ENCODE measurements around the gene THRB.

THRB gene

DNA sequence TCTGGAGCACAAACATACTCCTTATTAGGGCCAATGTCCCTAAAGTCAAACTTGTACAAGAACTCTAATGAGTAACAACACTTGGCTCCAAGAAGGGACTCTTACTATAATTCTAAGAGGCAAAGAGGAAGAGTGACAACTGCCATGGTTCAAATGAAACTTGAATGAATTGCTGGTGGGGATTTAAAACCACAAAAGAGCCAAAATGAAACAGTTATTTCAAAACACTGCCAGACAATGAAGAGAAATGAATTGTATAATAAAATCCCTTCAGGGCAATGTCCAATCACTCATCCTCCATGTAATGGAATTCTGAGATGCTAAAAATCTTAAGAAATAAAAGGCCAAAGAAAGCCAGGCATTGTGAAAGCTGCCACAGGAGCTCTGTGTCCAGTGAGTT is 14.2 kb downstream of the THRB start:
- CTCF ChIA-PET: interaction anchor here (1.2 kb wide), 1 partner anchor 11 kb away, joined by 3 read pairs; no protein-coding TSS in a partner anchor
- Histone ChIP-seq H3K9me3 (ENCODE audit: control insufficient read depth, insufficient read depth, low read depth, low read length) (no peaks in the 10 kb centered on the region), H3K36me3 (ENCODE audit: control insufficient read depth in 2 of 2, insufficient read depth in 1 of 2, low read length in 2 of 2) (no peaks in the 10 kb centered on the region), H3K4me1 (ENCODE audit: control insufficient read depth, insufficient read depth, low read length) (0 out of 2 replicates have a peak, but pooled peaks cover 10% of the 10 kb centered on the region), H3K27ac (ENCODE audit: extremely low read depth, low read depth, low read length) (no peak overlapping the region), H3K4me3 (ENCODE audit: low read depth, low read length) (no peak overlapping the region)
- POLR2A ChIA-PET: no interaction called here
- TF ChIP-seq, protein P1, sequence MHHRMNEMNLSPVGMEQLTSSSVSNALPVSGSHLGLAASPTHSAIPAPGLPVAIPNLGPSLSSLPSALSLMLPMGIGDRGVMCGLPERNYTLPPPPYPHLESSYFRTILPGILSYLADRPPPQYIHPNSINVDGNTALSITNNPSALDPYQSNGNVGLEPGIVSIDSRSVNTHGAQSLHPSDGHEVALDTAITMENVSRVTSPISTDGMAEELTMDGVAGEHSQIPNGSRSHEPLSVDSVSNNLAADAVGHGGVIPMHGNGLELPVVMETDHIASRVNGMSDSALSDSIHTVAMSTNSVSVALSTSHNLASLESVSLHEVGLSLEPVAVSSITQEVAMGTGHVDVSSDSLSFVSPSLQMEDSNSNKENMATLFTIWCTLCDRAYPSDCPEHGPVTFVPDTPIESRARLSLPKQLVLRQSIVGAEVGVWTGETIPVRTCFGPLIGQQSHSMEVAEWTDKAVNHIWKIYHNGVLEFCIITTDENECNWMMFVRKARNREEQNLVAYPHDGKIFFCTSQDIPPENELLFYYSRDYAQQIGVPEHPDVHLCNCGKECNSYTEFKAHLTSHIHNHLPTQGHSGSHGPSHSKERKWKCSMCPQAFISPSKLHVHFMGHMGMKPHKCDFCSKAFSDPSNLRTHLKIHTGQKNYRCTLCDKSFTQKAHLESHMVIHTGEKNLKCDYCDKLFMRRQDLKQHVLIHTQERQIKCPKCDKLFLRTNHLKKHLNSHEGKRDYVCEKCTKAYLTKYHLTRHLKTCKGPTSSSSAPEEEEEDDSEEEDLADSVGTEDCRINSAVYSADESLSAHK (tag by site-specific recombination; IDR thresholded peaks at IDR 0.05): peak; percentile 52; the same call in 1 of the 2 replicates
- no peak for TF ChIP-seq ZNF133 (tag by site-specific recombination; IDR thresholded peaks at IDR 0.05)

DNA sequence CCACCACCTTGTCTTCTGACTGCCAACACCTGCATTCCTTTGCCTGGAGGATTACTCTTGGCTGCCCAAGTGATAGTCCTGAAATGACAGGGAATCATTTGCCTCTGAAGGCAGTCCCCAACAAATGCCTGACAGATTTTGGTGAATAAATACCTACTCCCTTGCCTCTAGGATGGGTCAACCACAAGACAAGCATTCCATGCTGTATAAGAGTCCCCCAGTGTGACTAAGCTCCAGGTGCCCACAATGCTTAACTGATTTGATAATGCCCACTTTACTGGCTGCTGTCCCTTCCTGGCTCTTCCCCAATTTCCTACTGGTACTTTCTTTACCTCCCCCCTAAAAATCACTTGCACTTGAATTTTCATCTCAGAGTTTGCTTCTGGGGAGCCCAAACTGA is 14.8 kb downstream of the THRB start:
- TF ChIP-seq ZNF335 (tag by site-specific recombination; conservative IDR thresholded peaks at IDR 0.05) (peak; percentile 28), ZNF654 (tag by site-specific recombination; IDR thresholded peaks at IDR 0.05; ENCODE audit: low read depth) (no peak), ZNF777 (tag by site-specific recombination; IDR thresholded peaks at IDR 0.05; ENCODE audit: borderline replicate concordance) (no peak), MYNN (tag by site-specific recombination; IDR thresholded peaks at IDR 0.05; ENCODE audit: borderline replicate concordance) (0 out of 2 replicates have a peak, but pooled peaks have one; percentile 29), ZNF548 (tag by site-specific recombination; IDR thresholded peaks at IDR 0.05) (no peak), ZNF837 (tag by site-specific recombination; IDR thresholded peaks at IDR 0.05) (no peak)
- TF ChIP-seq, protein P2, sequence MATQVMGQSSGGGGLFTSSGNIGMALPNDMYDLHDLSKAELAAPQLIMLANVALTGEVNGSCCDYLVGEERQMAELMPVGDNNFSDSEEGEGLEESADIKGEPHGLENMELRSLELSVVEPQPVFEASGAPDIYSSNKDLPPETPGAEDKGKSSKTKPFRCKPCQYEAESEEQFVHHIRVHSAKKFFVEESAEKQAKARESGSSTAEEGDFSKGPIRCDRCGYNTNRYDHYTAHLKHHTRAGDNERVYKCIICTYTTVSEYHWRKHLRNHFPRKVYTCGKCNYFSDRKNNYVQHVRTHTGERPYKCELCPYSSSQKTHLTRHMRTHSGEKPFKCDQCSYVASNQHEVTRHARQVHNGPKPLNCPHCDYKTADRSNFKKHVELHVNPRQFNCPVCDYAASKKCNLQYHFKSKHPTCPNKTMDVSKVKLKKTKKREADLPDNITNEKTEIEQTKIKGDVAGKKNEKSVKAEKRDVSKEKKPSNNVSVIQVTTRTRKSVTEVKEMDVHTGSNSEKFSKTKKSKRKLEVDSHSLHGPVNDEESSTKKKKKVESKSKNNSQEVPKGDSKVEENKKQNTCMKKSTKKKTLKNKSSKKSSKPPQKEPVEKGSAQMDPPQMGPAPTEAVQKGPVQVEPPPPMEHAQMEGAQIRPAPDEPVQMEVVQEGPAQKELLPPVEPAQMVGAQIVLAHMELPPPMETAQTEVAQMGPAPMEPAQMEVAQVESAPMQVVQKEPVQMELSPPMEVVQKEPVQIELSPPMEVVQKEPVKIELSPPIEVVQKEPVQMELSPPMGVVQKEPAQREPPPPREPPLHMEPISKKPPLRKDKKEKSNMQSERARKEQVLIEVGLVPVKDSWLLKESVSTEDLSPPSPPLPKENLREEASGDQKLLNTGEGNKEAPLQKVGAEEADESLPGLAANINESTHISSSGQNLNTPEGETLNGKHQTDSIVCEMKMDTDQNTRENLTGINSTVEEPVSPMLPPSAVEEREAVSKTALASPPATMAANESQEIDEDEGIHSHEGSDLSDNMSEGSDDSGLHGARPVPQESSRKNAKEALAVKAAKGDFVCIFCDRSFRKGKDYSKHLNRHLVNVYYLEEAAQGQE (tag by site-specific recombination; IDR thresholded peaks at IDR 0.05): 0 out of 2 replicates have a peak, but pooled peaks have one; percentile 31
- no peaks in the 10 kb centered on the region for H3K9me3 ChIP-seq (ENCODE audit: control insufficient read depth, insufficient read depth, low read depth, low read length)
- 0 out of 2 replicates have a peak, but pooled peaks cover 10% of the 10 kb centered on the region for H3K4me1 ChIP-seq (ENCODE audit: control insufficient read depth, insufficient read depth, low read length)
- POLR2A ChIA-PET: no interaction called here
- no peak overlapping the region for H3K4me3 ChIP-seq (ENCODE audit: low read depth, low read length)
- no peaks in the 10 kb centered on the region for H3K36me3 ChIP-seq (ENCODE audit: control insufficient read depth in 2 of 2, insufficient read depth in 1 of 2, low read length in 2 of 2)
- no peak overlapping the region for H3K27ac ChIP-seq (ENCODE audit: extremely low read depth, low read depth, low read length)
- CTCF ChIA-PET: interaction anchor here (1.2 kb wide), 1 partner anchor 10 kb away, joined by 3 read pairs; no protein-coding TSS in a partner anchor

DNA sequence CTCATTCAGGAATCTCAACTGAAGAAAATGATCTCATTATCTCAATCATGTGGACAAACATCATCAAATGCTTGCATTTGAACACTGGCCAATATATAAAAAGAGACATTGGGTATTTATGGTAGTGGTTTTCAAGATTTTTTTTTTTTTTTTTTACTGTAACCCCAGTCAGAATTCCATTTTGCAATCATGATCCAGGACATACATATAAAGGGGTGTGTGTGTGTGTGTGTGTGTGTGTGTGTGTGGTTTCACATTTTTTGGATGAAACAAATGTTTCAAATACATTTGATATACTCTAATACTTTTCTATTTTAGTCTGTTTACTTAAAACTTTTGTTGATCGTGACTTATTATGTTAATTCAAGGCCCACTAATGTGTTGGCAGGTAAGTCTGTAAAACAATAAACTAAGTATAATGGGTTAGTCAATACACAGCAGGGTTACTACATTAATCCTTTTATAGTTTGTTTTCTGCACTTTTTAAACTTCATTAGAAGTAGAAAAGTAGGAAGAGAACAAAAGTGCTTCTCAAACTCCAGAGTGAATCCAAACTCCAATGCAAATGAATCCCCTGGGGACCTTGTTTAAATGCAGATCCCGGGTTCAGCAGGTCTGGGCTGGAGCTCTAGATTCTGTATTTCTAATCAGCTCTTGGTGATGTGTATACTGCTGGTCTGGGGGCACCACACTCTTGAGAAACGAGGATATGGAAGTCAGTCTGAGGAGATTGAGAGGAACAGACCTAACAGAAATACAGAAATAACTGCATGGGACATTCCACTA is 17.6 kb downstream of the THRB start:
- POLR2A ChIA-PET: no interaction called here
- 0 out of 2 replicates have a peak, but pooled peaks cover 10% of the 10 kb centered on the region for H3K4me1 ChIP-seq (ENCODE audit: control insufficient read depth, insufficient read depth, low read length)
- no peak overlapping the region for H3K27ac ChIP-seq (ENCODE audit: extremely low read depth, low read depth, low read length)
- no peaks in the 10 kb centered on the region for H3K36me3 ChIP-seq (ENCODE audit: control insufficient read depth in 2 of 2, insufficient read depth in 1 of 2, low read length in 2 of 2)
- H3K4me3 ChIP-seq (ENCODE audit: low read depth, low read length): no peak overlapping the region
- CTCF ChIA-PET: no interaction called here
- H3K9me3 ChIP-seq (ENCODE audit: control insufficient read depth, insufficient read depth, low read depth, low read length): no peaks in the 10 kb centered on the region
- TF ChIP-seq, protein P3, sequence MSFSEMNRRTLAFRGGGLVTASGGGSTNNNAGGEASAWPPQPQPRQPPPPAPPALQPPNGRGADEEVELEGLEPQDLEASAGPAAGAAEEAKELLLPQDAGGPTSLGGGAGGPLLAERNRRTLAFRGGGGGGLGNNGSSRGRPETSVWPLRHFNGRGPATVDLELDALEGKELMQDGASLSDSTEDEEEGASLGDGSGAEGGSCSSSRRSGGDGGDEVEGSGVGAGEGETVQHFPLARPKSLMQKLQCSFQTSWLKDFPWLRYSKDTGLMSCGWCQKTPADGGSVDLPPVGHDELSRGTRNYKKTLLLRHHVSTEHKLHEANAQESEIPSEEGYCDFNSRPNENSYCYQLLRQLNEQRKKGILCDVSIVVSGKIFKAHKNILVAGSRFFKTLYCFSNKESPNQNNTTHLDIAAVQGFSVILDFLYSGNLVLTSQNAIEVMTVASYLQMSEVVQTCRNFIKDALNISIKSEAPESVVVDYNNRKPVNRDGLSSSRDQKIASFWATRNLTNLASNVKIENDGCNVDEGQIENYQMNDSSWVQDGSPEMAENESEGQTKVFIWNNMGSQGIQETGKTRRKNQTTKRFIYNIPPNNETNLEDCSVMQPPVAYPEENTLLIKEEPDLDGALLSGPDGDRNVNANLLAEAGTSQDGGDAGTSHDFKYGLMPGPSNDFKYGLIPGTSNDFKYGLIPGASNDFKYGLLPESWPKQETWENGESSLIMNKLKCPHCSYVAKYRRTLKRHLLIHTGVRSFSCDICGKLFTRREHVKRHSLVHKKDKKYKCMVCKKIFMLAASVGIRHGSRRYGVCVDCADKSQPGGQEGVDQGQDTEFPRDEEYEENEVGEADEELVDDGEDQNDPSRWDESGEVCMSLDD (tag by site-specific recombination; IDR thresholded peaks at IDR 0.05): no peak
- TF ChIP-seq, protein P4, sequence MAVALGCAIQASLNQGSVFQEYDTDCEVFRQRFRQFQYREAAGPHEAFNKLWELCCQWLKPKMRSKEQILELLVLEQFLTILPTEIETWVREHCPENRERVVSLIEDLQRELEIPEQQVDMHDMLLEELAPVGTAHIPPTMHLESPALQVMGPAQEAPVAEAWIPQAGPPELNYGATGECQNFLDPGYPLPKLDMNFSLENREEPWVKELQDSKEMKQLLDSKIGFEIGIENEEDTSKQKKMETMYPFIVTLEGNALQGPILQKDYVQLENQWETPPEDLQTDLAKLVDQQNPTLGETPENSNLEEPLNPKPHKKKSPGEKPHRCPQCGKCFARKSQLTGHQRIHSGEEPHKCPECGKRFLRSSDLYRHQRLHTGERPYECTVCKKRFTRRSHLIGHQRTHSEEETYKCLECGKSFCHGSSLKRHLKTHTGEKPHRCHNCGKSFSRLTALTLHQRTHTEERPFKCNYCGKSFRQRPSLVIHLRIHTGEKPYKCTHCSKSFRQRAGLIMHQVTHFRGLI (tag by site-specific recombination; IDR thresholded peaks at IDR 0.05): no peak
- no peak for TF ChIP-seq ZNF112 (tag by site-specific recombination; IDR thresholded peaks at IDR 0.05)
- TF ChIP-seq ZFP41 (tag by site-specific recombination; IDR thresholded peaks at IDR 0.05; ENCODE audit: borderline replicate concordance): no peak
- TF ChIP-seq, protein P5, sequence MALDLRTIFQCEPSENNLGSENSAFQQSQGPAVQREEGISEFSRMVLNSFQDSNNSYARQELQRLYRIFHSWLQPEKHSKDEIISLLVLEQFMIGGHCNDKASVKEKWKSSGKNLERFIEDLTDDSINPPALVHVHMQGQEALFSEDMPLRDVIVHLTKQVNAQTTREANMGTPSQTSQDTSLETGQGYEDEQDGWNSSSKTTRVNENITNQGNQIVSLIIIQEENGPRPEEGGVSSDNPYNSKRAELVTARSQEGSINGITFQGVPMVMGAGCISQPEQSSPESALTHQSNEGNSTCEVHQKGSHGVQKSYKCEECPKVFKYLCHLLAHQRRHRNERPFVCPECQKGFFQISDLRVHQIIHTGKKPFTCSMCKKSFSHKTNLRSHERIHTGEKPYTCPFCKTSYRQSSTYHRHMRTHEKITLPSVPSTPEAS (tag by site-specific recombination; IDR thresholded peaks at IDR 0.05): peak; percentile 45; the same call in 1 of the 2 replicates
- TF ChIP-seq, protein P6, sequence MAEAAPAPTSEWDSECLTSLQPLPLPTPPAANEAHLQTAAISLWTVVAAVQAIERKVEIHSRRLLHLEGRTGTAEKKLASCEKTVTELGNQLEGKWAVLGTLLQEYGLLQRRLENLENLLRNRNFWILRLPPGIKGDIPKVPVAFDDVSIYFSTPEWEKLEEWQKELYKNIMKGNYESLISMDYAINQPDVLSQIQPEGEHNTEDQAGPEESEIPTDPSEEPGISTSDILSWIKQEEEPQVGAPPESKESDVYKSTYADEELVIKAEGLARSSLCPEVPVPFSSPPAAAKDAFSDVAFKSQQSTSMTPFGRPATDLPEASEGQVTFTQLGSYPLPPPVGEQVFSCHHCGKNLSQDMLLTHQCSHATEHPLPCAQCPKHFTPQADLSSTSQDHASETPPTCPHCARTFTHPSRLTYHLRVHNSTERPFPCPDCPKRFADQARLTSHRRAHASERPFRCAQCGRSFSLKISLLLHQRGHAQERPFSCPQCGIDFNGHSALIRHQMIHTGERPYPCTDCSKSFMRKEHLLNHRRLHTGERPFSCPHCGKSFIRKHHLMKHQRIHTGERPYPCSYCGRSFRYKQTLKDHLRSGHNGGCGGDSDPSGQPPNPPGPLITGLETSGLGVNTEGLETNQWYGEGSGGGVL (tag by site-specific recombination; IDR thresholded peaks at IDR 0.05): 0 out of 2 replicates have a peak, but pooled peaks have one; percentile 23
